ENCODE results near the gene C17orf113. TPM values are rescaled to one million over a fixed set of nuclear protein-coding genes. Genes with fewer than 3 reads are reported as not detected.

C17orf113 gene
- total RNA-seq, 1 donor from 2014 or later = 0.98 TPM

- no peak overlapping the region for H3K4me3 ChIP-seq (ENCODE audit: low read depth, low read length)
- TF ChIP-seq, protein P1, sequence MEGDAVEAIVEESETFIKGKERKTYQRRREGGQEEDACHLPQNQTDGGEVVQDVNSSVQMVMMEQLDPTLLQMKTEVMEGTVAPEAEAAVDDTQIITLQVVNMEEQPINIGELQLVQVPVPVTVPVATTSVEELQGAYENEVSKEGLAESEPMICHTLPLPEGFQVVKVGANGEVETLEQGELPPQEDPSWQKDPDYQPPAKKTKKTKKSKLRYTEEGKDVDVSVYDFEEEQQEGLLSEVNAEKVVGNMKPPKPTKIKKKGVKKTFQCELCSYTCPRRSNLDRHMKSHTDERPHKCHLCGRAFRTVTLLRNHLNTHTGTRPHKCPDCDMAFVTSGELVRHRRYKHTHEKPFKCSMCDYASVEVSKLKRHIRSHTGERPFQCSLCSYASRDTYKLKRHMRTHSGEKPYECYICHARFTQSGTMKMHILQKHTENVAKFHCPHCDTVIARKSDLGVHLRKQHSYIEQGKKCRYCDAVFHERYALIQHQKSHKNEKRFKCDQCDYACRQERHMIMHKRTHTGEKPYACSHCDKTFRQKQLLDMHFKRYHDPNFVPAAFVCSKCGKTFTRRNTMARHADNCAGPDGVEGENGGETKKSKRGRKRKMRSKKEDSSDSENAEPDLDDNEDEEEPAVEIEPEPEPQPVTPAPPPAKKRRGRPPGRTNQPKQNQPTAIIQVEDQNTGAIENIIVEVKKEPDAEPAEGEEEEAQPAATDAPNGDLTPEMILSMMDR (conservative IDR thresholded peaks at IDR 0.05; ENCODE audit: low read depth, low read length) = no peak
- no peak for DNase-seq (ENCODE audit: low read depth)
Measured at GRCh38 chr17:42078396-42079043, 28.1 kb upstream of the C17orf113 start.

DNA sequence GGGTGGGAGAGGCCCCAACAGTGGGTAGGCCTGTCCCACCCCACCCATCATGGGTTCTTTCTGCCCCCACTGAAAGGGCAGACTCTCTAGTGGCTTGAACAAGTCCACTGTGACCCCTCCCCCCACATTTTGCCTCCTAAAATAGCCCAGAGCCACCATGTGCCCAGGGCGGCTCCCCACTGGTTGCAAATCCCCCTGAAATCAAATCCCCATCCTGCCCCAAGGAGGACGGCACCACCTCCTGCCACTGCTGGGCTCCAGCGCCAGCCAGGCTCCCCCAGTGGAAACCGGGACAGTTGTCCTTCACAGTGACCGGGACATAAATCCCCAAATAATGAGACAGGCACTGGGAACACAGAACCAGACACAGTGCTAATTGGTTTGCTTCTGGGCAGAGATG lies 27.4 kb upstream of the C17orf113 start:
- TF ChIP-seq, protein P1 (conservative IDR thresholded peaks at IDR 0.05; ENCODE audit: low read depth, low read length) = no peak
- no peak for DNase-seq (ENCODE audit: low read depth)
- H3K4me3 ChIP-seq (ENCODE audit: low read depth, low read length) = no peak overlapping the region

DNA sequence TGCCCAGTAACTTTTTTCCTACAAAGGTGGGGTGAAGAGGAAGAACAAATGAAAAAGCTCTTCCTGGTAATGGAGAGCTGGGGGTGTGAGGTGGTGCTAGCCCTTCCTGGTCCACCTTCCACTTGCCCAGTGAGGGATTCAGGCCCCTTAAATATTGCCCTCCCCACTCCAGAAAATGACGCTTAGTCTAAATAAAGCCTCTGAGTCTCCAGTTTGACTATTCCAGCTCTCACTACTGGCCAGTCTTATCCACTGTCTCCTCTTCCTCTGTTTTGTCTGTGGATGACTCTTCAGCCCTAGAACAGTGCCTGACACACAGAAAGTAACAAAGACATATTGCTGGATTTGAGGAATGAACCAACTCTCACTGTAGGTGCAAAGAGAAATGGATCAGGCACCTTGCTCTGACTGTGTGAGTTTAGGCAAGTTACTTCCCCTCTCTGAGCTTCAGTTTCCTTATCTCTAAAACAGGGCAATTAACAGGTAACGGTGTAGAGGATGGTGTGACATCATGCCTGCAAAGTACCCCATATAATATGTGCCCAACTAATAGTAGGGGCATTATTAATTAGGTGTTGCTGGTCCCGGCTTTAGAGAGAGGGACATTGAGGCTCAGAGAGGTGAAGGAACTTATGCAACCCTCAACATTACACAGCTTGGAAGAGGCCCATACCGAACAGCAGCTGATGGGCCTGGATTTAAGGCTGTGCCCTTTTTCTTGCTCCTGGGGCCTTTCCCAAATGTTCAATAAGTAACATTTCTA lies 26.6 kb upstream of the C17orf113 start:
- no peak for DNase-seq (ENCODE audit: low read depth)
- TF ChIP-seq, protein P1 (conservative IDR thresholded peaks at IDR 0.05; ENCODE audit: low read depth, low read length) = no peak
- no peak overlapping the region for H3K4me3 ChIP-seq (ENCODE audit: low read depth, low read length)

- TF ChIP-seq, protein P1 (conservative IDR thresholded peaks at IDR 0.05; ENCODE audit: low read depth, low read length) = no peak
- DNase-seq (ENCODE audit: low read depth) = no peak
- no peak overlapping the region for H3K4me3 ChIP-seq (ENCODE audit: low read depth, low read length)
Measured at GRCh38 chr17:42075789-42076188, 25.4 kb upstream of the C17orf113 start.

GRCh38 chr17:42072323-42073187 lies 22.2 kb upstream of the C17orf113 start:
- peak overlapping the region; percentile 10 for H3K4me3 ChIP-seq (ENCODE audit: low read depth, low read length)
- TF ChIP-seq, protein P1 (conservative IDR thresholded peaks at IDR 0.05; ENCODE audit: low read depth, low read length) = no peak
- DNase-seq (ENCODE audit: low read depth) = no peak

DNA sequence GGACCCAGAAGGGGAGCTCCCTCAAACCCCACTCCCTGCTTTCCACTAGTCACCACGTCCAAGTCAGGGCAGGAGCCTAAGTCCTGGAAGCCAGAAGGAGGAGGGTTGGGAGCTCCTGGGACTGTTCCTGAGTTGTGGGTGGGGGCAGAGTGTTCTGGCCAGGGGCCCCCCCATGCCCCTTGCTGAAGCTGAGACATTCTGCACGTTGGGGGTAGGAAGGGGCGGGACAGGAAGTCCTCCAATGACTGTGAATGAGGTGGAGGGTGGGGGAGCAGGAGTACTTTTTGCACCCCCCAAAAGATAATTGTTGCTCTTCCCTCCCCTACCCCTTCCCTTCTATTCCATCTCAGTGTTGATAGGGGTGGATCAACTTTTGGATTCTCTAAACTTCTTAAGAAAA lies 21.4 kb upstream of the C17orf113 start:
- no peak overlapping the region for H3K4me3 ChIP-seq (ENCODE audit: low read depth, low read length)
- no peak for DNase-seq (ENCODE audit: low read depth)
- TF ChIP-seq, protein P1 (conservative IDR thresholded peaks at IDR 0.05; ENCODE audit: low read depth, low read length) = no peak

All from epithelial cell of proximal tubule (primary cell).